ENCODE measurements around the gene NHLRC3. TPM values are rescaled to one million over a fixed set of nuclear protein-coding genes. Genes with fewer than 3 reads are reported as not detected.

NHLRC3 gene
- total and polyA plus RNA-seq, 9 of the 15 experiments (the other 6 are each of a cell fraction or from before 2014, with no cell fraction given) = 5.5 to 15.3 (median 9.0) TPM

GRCh38 chr13:39039041-39039440, 785 bp downstream of the NHLRC3 start:
- ChIA-PET CTCF (ENCODE audit: low intra/inter-chr PET ratio) (no interaction called here), POLR2A (interaction anchor here (1.6 kb wide), 1 partner anchor 9 kb away, joined by 3 read pairs; no protein-coding TSS in a partner anchor)
- ATAC-seq (no peak), FAIRE-seq (peak; percentile 35), DNase-seq (ENCODE audit: extremely low read depth in 1 of 4, low spot score in 3 of 4) (peak in 1 of 4 experiments; percentile 6)
- 3% methylated on average over 7 of the region's 7 CpGs for WGBS (ENCODE audit: insufficient coverage, low coverage, missing lambda C conversion rate)
- peaks cover 62% of the 10 kb centered on the region for H3K79me2 ChIP-seq (ENCODE audit: control insufficient read depth, insufficient read depth, low read length)
- in situ Hi-C loops (cut with MboI) = no loop called here
- peaks cover 7 to 11% of the 10 kb centered on the region in 2 experiments; a peak in 4 of 5 replicates for H3K4me1 ChIP-seq (replicated peaks in 1 of 2; ENCODE audit: control insufficient read depth in 2 of 2, insufficient read depth in 2 of 2, low read length in 2 of 2)
- TF ChIP-seq SMARCA4 (IDR thresholded peaks at IDR 0.05) = no peak
- no peak for TF ChIP-seq ZNF644 (tag; IDR thresholded peaks at IDR 0.05; ENCODE audit: low read depth)
- no peak for TF ChIP-seq POLR2AphosphoS2 (IDR thresholded peaks at IDR 0.05; ENCODE audit: low read length)
- no peak for TF ChIP-seq ZNF436 (CRISPR knock-in tag; IDR thresholded peaks at IDR 0.05)
- H3K4me2 ChIP-seq (ENCODE audit: insufficient read depth, low read length) = peak overlapping the region; percentile 87
- peaks cover 8% of the 10 kb centered on the region; the same call in 2 of the 3 replicates for H3K36me3 ChIP-seq (ENCODE audit: control insufficient read depth, insufficient read depth, low read length)
- intact Hi-C loops (cut with micrococcal nuclease) = no loop called here
- H3K9ac ChIP-seq (ENCODE audit: insufficient read depth in 1 of 2, low read depth in 2 of 2, low read length in 2 of 2) = peak overlapping the region in 1 of 2 experiments; percentile 82; a peak in 3 of 4 replicates
- H4K20me1 ChIP-seq (replicated peaks; ENCODE audit: control insufficient read depth, insufficient read depth, low read length) = peaks cover 9% of the 10 kb centered on the region; the same call in 1 of the 2 replicates
- H3K9me1 ChIP-seq (ENCODE audit: control insufficient read depth, insufficient read depth, low read length) = no peaks in the 10 kb centered on the region
- H3K27me3 ChIP-seq (ENCODE audit: control insufficient read depth in 2 of 2, insufficient read depth in 2 of 2, low read length in 2 of 2) = no peaks in the 10 kb centered on the region
- no peaks in the 10 kb centered on the region for H3K9me3 ChIP-seq (replicated peaks; ENCODE audit: control insufficient read depth, insufficient read depth, low read depth, low read length)
- H2AFZ ChIP-seq (ENCODE audit: low read depth, low read length) = peak overlapping the region; percentile 67
- no TSS peak for BruUV-seq (replicated peaks)
- peak overlapping the region; percentile 83; the same call in 2 of the 3 replicates for H3K27ac ChIP-seq (ENCODE audit: extremely low read depth, low read depth, low read length)
- peak overlapping the region; percentile 87 for H3K4me3 ChIP-seq

DNA sequence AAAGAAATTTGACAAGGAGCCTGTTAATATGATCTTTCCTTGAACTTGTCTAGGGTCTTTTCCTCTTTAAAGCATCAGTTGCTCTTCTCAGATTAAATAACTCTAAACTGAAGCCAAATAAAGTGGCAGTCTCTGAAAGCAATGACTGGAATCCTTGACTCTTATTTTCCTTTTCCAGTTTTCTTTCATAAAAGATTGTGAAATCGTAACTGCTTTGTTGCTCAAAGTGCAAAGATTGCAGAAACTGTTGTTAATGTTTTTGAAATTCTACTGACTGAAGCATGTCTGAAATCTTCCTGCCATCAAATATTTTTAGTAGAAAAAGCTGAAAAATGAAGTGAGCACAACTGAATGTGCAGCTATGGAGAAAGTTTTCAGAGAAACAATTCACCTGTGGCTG, 1.9 kb downstream of the NHLRC3 start:
- intact Hi-C loops (cut with micrococcal nuclease) = no loop called here
- Histone ChIP-seq H3K79me2 (ENCODE audit: control insufficient read depth, insufficient read depth, low read length) (peaks cover 50% of the 10 kb centered on the region), H3K27ac (ENCODE audit: extremely low read depth, low read depth, low read length) (peak overlapping the region; percentile 42), H3K9me3 (replicated peaks; ENCODE audit: control insufficient read depth, insufficient read depth, low read depth, low read length) (no peaks in the 10 kb centered on the region), H4K20me1 (replicated peaks; ENCODE audit: control insufficient read depth, insufficient read depth, low read length) (peaks cover 5% of the 10 kb centered on the region; the same call in 1 of the 2 replicates), H3K4me1 (replicated peaks in 1 of 2; ENCODE audit: control insufficient read depth in 2 of 2, insufficient read depth in 2 of 2, low read length in 2 of 2) (peaks cover 6 to 7% of the 10 kb centered on the region in 2 experiments; a peak in 4 of 5 replicates), H3K9me1 (ENCODE audit: control insufficient read depth, insufficient read depth, low read length) (no peaks in the 10 kb centered on the region), H3K4me2 (ENCODE audit: insufficient read depth, low read length) (peak overlapping the region; percentile 51), H2AFZ (ENCODE audit: low read depth, low read length) (peak overlapping the region; percentile 68; the same call in 1 of the 2 replicates), H3K36me3 (ENCODE audit: control insufficient read depth, insufficient read depth, low read length) (peaks cover 8% of the 10 kb centered on the region; the same call in 1 of the 3 replicates), H3K9ac (ENCODE audit: insufficient read depth in 1 of 2, low read depth in 2 of 2, low read length in 2 of 2) (peak overlapping the region in 1 of 2 experiments; percentile 61; a peak in 2 of 4 replicates), H3K4me3 (peak overlapping the region; percentile 21; the same call in 1 of the 2 replicates), H3K27me3 (ENCODE audit: control insufficient read depth in 2 of 2, insufficient read depth in 2 of 2, low read length in 2 of 2) (no peaks in the 10 kb centered on the region)
- 44% methylated on average over 1 of the region's 1 CpG for WGBS (ENCODE audit: insufficient coverage, low coverage, missing lambda C conversion rate)
- in situ Hi-C loops (cut with MboI) = no loop called here
- ChIA-PET CTCF (ENCODE audit: low intra/inter-chr PET ratio) (interaction anchor here (0.7 kb wide), 1 partner anchor 616 kb away, joined by 3 read pairs; no protein-coding TSS in a partner anchor), POLR2A (interaction anchor here (0.6 kb wide), 1 partner anchor 277 kb away, joined by 4 read pairs; no protein-coding TSS in a partner anchor)
- no peak for ATAC-seq
- FAIRE-seq = no peak
- TF ChIP-seq CBFA2T3 (IDR thresholded peaks at IDR 0.05) (no peak), CEBPB (tag; IDR thresholded peaks at IDR 0.05) (peak; percentile 79), CEBPG (CRISPR knock-in tag; IDR thresholded peaks at IDR 0.05) (no peak), CEBPG (tag; conservative IDR thresholded peaks at IDR 0.05 in 1 of 2, IDR thresholded peaks at IDR 0.05 in 1 of 2) (peak; percentile 34 to 49; a peak in 3 of 4 replicates), SMARCC2 (IDR thresholded peaks at IDR 0.05; ENCODE audit: low read depth) (no peak)
- DNase-seq (ENCODE audit: extremely low read depth in 1 of 4, low spot score in 3 of 4) = no peak
- no TSS peak for BruUV-seq (replicated peaks)
